HepG2 (cell line): Measurements from ENCODE around the gene AKT2. TPM values are rescaled to one million over a fixed set of nuclear protein-coding genes. Genes with fewer than 3 reads are reported as not detected.

Source experiments
- ATAC-seq: fragments of 200-7000 bp; cut with Tn5 transposase; 3 replicates; pipeline ENCODE4 v1.9.1; 2020; ENCODE audit warnings: mild to moderate bottlenecking, moderate library complexity
- BruUV-seq: library from RNA; stranded (reverse); fragments of 400-500 nt; replicated peaks from 2 replicates; lab custom pipeline; 2021; lab: Mats Ljungman, UMichigan
- CTCF ChIA-PET: fragments of 300-600 bp; formaldehyde crosslinking; extraction: SDS; loops from one replicate; lab custom pipeline; 2021; ENCODE audit warnings: low total read pairs, inconsistent platforms, low intra/inter-chr PET ratio; lab: Yijun Ruan, JAX
- POLR2A ChIA-PET: fragments of 350-600 bp; sonication (Branson Sonifier 250); formaldehyde crosslinking; loops from one replicate; lab custom pipeline; 2020; ENCODE audit warnings: antibody characterized with exemption, inconsistent platforms; lab: Yijun Ruan, JAX
- DNase-seq: peaks from one replicate; pipeline ENCODE4 v3.0.0-alpha.2; 2015; ENCODE audit warnings: low spot score
- FAIRE-seq: peaks from 3 replicates; lab custom pipeline; 2011; peaks lifted over from hg19 to GRCh38; lab: Jason Lieb, UNC
- H2AFZ ChIP-seq: one replicate; pipeline ENCODE4 v1.6.1; 2011; ENCODE audit warnings: low read length, inconsistent platforms
- H3K27ac ChIP-seq: fragments of 300-600 bp; 3 replicates; pipeline ENCODE4 v1.8.0; 2011; ENCODE audit warnings: mixed run types, mild to moderate bottlenecking, mixed read lengths, low read length, inconsistent platforms; ENCODE audit not compliant: insufficient read depth; ENCODE audit errors: extremely low read length
- H3K27me3 ChIP-seq, 2 experiments: fragments of 200-600 bp in 1 of 2; 2 replicates in 1 of 2; 3 replicates in 1 of 2; pipeline versions ENCODE4 v1.6.0 to v1.8.0; 2011; ENCODE audit warnings: low read length in 2 of 2, mild to moderate bottlenecking in 2 of 2, moderate library complexity in 2 of 2, inconsistent platforms in 1 of 2; ENCODE audit not compliant: insufficient read depth in 2 of 2, control insufficient read depth in 1 of 2
- H3K36me3 ChIP-seq, 2 experiments: fragments of 200-600 bp in 1 of 2; replicated peaks in 1 of 2; 2 replicates in 1 of 2; 3 replicates in 1 of 2; pipeline versions ENCODE4 v1.5.1 to v1.8.0; 2011; ENCODE audit warnings: low read length in 2 of 2, inconsistent platforms in 1 of 2; ENCODE audit not compliant: insufficient read depth in 2 of 2, control insufficient read depth in 1 of 2
- H3K4me1 ChIP-seq: 2 replicates; pipeline ENCODE4 v1.5.1; 2012; ENCODE audit warnings: low read length, inconsistent platforms; ENCODE audit not compliant: insufficient read depth
- H3K4me2 ChIP-seq: 2 replicates; pipeline ENCODE4 v1.6.0; 2011; ENCODE audit warnings: low read depth, low read length, inconsistent platforms
- H3K4me3 ChIP-seq, 3 experiments: fragments of 200-600 bp in 1 of 3; sonication (generic), shearing (Covaris generic) in 1 of 3; replicated peaks in 1 of 3; 2 replicates each; pipeline ENCODE4 v1.5.1; 2011 to 2016; ENCODE audit warnings: low read length in 3 of 3, inconsistent platforms in 2 of 3, low read depth in 2 of 3, mild to moderate bottlenecking in 2 of 3, control low read depth in 1 of 3, mixed read lengths in 1 of 3; ENCODE audit not compliant: insufficient read depth in 1 of 3
- H3K79me2 ChIP-seq: one replicate; pipeline ENCODE4 v1.6.1; 2011; ENCODE audit warnings: low read length, inconsistent platforms; ENCODE audit not compliant: insufficient read depth
- H3K9ac ChIP-seq: 2 replicates; pipeline ENCODE4 v1.6.0; 2011; ENCODE audit warnings: mild to moderate bottlenecking, low read depth, low read length, inconsistent platforms; ENCODE audit not compliant: insufficient read depth
- H3K9me3 ChIP-seq: 2 replicates; pipeline ENCODE4 v1.5.1; 2012; ENCODE audit warnings: mild to moderate bottlenecking, low read length
- H4K20me1 ChIP-seq: 2 replicates; pipeline ENCODE4 v1.6.0; 2011; ENCODE audit warnings: inconsistent platforms, mild to moderate bottlenecking, low read length, moderate library complexity; ENCODE audit not compliant: insufficient read depth
- CHD4 ChIP-seq: fragments of 200-600 bp; sonication (generic); IDR thresholded peaks from 2 replicates; pipeline ENCODE4 v1.7.0; 2017; ENCODE audit warnings: mild to moderate bottlenecking, low read length, borderline replicate concordance
- MYNN ChIP-seq: sonication (generic); formaldehyde crosslinking; IDR thresholded peaks from 2 replicates; pipeline ENCODE4 v1.4.0; 2020; ENCODE audit warnings: mild to moderate bottlenecking, low read depth, missing genetic modification reagents
- WGBS: methylation state at CpG from one replicate; pipeline ENCODE4 v1.1.6; 2017; ENCODE audit warnings: low lambda C conversion rate; 5-methylcytosine and 5-hydroxymethylcytosine counted together
- in situ Hi-C: cut with HindIII; loops from 2 replicates; pipeline ENCODE4 v1.10.0; 2017; ENCODE audit warnings: low pct_unique_long_range_greater_than_20kb; ENCODE audit not compliant: extremely low pct_ligation_motif_present
- intact Hi-C: fragments of 100-400 bp; cut with micrococcal nuclease; formaldehyde crosslinking; loops from one replicate; pipeline ENCODE4 v1.10.0; 2022; ENCODE audit not compliant: unreplicated experiment
- polyA plus RNA-seq, 8 experiments: library from polyadenylated mRNA; depleted of rRNA in 3 of 8; stranded (reverse) in 7 of 8; unstranded in 1 of 8; fragments of >200 nt; fragmentation: Illumina TruSeq in 4 of 8; extraction: Trizol in 4 of 8; gene quantifications; 2 replicates each; pipeline versions ENCODE4 v1.2.1 to v1.2.3, GENCODE V29; 2011 to 2016; ENCODE audit warnings: low read depth in 4 of 8, missing spikeins in 1 of 8, mixed read lengths in 1 of 8; ENCODE audit not compliant: insufficient read depth in 1 of 8
- total RNA-seq, 5 experiments: library from RNA; depleted of rRNA; stranded (reverse); fragments of >200 nt; fragmentation: Illumina TruSeq; extraction: Trizol; gene quantifications; 2 replicates each; pipeline ENCODE4 v1.2.3, GENCODE V29; 2016; ENCODE audit warnings: low read depth in 1 of 5
- TF ChIP-seq, protein P1 (sequence below): IDR thresholded peaks from 2 replicates; pipeline ENCODE4 v1.6.1; 2012; ENCODE audit warnings: low read length, improper control_type of control experiment
- TF ChIP-seq, protein P2 (sequence below): sonication (generic); formaldehyde crosslinking; IDR thresholded peaks from 2 replicates; pipeline ENCODE4 v1.5.0; 2020; ENCODE audit warnings: missing genetic modification reagents, mild to moderate bottlenecking, borderline replicate concordance

The AKT2 gene
- total and polyA plus RNA-seq, 2 of the 13 experiments (the other 11 are each of a cell fraction or from before 2014, with no cell fraction given): 82.1 to 173 TPM

GRCh38 chr19:40317338-40317737 lies 32.2 kb upstream of the AKT2 start (continued):
- no peak for TF ChIP-seq MYNN (CRISPR knock-in tag)

GRCh38 chr19:40315812-40316470 lies 30.8 kb upstream of the AKT2 start:
- in situ Hi-C loops (no loop called here), intact Hi-C loops (no loop called here)
- H2AFZ ChIP-seq: no peak overlapping the region
- H4K20me1 ChIP-seq: no peaks in the 10 kb centered on the region
- POLR2A ChIA-PET: no interaction called here
- no peak overlapping the region for H3K4me3 ChIP-seq
- H3K9me3 ChIP-seq: no peaks in the 10 kb centered on the region
- H3K27ac ChIP-seq: no peak overlapping the region
- no peak for ATAC-seq
- H3K27me3 ChIP-seq: no peaks in the 10 kb centered on the region
- no peak for TF ChIP-seq CHD4
- TF ChIP-seq, protein P1, sequence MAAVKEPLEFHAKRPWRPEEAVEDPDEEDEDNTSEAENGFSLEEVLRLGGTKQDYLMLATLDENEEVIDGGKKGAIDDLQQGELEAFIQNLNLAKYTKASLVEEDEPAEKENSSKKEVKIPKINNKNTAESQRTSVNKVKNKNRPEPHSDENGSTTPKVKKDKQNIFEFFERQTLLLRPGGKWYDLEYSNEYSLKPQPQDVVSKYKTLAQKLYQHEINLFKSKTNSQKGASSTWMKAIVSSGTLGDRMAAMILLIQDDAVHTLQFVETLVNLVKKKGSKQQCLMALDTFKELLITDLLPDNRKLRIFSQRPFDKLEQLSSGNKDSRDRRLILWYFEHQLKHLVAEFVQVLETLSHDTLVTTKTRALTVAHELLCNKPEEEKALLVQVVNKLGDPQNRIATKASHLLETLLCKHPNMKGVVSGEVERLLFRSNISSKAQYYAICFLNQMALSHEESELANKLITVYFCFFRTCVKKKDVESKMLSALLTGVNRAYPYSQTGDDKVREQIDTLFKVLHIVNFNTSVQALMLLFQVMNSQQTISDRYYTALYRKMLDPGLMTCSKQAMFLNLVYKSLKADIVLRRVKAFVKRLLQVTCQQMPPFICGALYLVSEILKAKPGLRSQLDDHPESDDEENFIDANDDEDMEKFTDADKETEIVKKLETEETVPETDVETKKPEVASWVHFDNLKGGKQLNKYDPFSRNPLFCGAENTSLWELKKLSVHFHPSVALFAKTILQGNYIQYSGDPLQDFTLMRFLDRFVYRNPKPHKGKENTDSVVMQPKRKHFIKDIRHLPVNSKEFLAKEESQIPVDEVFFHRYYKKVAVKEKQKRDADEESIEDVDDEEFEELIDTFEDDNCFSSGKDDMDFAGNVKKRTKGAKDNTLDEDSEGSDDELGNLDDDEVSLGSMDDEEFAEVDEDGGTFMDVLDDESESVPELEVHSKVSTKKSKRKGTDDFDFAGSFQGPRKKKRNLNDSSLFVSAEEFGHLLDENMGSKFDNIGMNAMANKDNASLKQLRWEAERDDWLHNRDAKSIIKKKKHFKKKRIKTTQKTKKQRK: no peak
- TF ChIP-seq, protein P2, sequence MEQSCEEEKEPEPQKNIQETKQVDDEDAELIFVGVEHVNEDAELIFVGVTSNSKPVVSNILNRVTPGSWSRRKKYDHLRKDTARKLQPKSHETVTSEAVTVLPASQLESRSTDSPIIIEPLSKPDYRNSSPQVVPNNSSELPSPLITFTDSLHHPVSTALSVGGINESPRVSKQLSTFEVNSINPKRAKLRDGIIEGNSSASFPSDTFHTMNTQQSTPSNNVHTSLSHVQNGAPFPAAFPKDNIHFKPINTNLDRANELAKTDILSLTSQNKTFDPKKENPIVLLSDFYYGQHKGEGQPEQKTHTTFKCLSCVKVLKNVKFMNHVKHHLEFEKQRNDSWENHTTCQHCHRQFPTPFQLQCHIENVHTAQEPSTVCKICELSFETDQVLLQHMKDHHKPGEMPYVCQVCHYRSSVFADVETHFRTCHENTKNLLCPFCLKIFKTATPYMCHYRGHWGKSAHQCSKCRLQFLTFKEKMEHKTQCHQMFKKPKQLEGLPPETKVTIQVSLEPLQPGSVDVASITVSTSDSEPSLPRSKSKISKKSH (CRISPR knock-in tag): no peak
- TF ChIP-seq, all 625 proteins: peak for 0
- CTCF ChIA-PET: no interaction called here
- no peaks in the 10 kb centered on the region for H3K79me2 ChIP-seq
- H3K4me1 ChIP-seq: peaks cover 10% of the 10 kb centered on the region
- no peak overlapping the region for H3K9ac ChIP-seq
- no TSS peak for BruUV-seq
- H3K4me2 ChIP-seq: no peak overlapping the region
- WGBS: 84% methylated on average over 5 of the region's 5 CpGs
- peaks cover under 1 to 5% of the 10 kb centered on the region in 2 experiments; a peak in 3 of 5 replicates for H3K36me3 ChIP-seq
- FAIRE-seq (no peak), DNase-seq (no peak)
